ENCODE measurements around the gene CIZ1. TPM values are rescaled to one million over a fixed set of nuclear protein-coding genes. Genes with fewer than 3 reads are reported as not detected.
A peak's percentile ranks its signal among the peaks of the same experiment; 100 is the strongest.
"Not testable (repeated sequence)": the region's sequence is repeated elsewhere in the genome, so short reads cannot be mapped to it uniquely, and the experiment has no call there.

The CIZ1 gene, protein sequence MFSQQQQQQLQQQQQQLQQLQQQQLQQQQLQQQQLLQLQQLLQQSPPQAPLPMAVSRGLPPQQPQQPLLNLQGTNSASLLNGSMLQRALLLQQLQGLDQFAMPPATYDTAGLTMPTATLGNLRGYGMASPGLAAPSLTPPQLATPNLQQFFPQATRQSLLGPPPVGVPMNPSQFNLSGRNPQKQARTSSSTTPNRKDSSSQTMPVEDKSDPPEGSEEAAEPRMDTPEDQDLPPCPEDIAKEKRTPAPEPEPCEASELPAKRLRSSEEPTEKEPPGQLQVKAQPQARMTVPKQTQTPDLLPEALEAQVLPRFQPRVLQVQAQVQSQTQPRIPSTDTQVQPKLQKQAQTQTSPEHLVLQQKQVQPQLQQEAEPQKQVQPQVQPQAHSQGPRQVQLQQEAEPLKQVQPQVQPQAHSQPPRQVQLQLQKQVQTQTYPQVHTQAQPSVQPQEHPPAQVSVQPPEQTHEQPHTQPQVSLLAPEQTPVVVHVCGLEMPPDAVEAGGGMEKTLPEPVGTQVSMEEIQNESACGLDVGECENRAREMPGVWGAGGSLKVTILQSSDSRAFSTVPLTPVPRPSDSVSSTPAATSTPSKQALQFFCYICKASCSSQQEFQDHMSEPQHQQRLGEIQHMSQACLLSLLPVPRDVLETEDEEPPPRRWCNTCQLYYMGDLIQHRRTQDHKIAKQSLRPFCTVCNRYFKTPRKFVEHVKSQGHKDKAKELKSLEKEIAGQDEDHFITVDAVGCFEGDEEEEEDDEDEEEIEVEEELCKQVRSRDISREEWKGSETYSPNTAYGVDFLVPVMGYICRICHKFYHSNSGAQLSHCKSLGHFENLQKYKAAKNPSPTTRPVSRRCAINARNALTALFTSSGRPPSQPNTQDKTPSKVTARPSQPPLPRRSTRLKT
- total RNA-seq (100 to 1,000 TPM; 134 to 141 TPM), polyA plus RNA-seq (10 to 100 TPM in 2 of 3 donors, 1 to 10 TPM in 1; 7.4 to 39.2 (median 13.2) TPM), total RNA-seq (64.5 to 84.7 (median 69.6) reads per million in 6 experiments)

DNA sequence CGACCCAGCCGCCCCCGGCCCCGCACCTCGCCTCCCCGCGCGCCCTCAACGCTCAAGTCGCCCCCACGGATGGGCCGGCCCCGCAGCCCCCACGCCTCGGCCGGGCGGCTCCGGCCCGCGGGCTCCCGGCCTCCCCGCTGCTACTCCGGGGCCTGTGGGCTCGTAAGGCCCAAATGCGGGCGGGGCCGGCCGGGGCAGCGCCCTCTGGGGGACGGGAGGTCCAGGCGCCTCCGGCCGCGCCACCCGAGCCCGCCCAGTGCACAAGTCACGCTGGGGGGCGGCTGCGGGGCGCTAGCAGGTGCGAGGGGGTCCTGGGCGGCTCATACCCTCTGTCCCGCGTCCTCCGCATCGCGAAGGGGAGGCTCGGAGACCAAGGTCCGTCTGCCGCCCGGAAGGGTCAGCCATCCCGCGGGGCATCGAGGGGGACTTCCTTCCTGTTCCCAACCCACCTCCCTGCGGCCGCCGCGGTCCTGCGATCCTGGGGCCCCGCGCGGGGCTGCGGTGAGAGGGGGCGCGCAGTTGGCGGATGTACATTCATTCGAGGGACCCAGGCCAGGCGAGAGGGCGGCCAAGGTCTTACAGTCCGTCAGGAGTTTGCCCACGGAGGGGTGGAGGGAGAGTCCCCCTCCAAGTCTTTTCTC, at the start of gene CIZ1:
Gene CIZ1 (minus strand): TSS at position 167 of the 641 bp plus-strand sequence. CDS start 715 bp downstream, outside the sequence.
- POLR2A ChIA-PET = interaction anchor here (0.5 to 2.1 kb wide), 6 partner anchors 8 to 61 kb away, joined by 3 to 11 read pairs (median 4); partner anchors contain the start of gene BBLN
- DNase-seq (peak; percentile 44 to 81 (median 70)), ATAC-seq (peak; percentile 90 to 93)
- peak within 1 kb of the TSS; percentile 87 to 97 (median 94) for H3K4me3 Mint-ChIP-seq
- H3K27ac Mint-ChIP-seq = peak within 1 kb of the TSS; percentile 86 to 99 (median 92)
- H3K4me1 Mint-ChIP-seq = peaks cover 5 to 41% (median 25%) of the 10 kb centered on the region in 4 donors
- no peaks in the 10 kb centered on the region for H3K27me3 Mint-ChIP-seq
- H3K9me3 Mint-ChIP-seq = no peaks in the 10 kb centered on the region
- H3K36me3 Mint-ChIP-seq = peaks cover 0 to 30% (median 5%) of the 10 kb centered on the region in 3 donors

- POLR2A ChIA-PET = no interaction called here
- Mint-ChIP-seq H3K27ac (peak overlapping the region in 1 of 10 donors; percentile 66), H3K27me3 (peaks cover 0 to 5% (median 2%) of the 10 kb centered on the region in 5 donors), H3K36me3 (no peaks in the 10 kb centered on the region), H3K4me3 (no peak overlapping the region), H3K9me3 (no peaks in the 10 kb centered on the region), H3K4me1 (no peaks in the 10 kb centered on the region)
- no peak for ATAC-seq
- no peak for DNase-seq
Observed at GRCh38 chr9:128233817-128234406, 42.5 kb upstream of the CIZ1 start.

DNA sequence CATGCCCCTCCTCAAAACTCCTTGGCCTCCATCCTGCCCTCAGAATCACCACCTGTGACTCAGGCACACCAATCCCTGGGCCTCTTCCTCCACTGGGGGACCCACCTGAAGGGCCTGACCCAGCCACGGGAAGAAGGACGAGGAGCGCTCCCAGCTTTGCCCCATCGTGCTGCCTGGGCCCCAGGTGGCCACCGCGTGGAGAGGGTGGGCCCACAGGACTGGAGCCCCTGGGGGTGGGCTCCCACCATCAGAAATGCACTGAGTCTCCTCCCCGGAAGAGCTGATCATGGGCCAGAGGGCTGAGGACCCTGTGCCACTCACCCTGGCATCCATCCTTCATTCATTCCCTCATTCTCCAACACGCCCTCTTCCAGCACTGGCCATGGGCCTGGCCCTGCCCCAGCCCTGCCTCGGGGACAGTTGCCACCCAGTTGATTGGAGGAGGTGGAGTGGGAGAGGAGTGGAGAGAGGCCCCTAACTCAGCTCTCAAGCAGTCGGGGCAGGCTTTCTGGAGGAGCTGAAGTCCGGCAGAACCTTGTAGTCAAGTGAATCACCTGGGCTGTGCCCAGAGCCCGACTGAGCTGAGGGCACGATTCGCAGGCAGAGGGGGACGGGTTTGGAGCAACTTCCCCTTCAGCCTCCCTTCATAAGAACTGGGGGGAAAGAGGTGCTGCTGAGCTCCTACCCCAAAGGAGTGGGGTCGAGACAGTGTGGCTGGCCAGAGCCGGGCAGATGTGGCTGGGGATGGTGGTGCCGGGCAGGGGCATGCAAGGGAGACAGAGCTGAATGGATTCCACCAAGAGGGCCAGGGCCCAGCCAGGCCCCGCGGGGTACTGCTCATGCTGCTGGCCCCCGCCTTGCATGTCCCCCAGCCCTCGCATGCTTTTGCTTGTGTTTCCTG, 41.4 kb upstream of the CIZ1 start:
- H3K27me3 Mint-ChIP-seq = peaks cover 0 to 4% (median 0%) of the 10 kb centered on the region in 5 donors
- H3K4me3 Mint-ChIP-seq = no peak overlapping the region
- no peaks in the 10 kb centered on the region for H3K36me3 Mint-ChIP-seq
- POLR2A ChIA-PET = interaction anchor here (1.4 kb wide), 1 partner anchor 9 kb away, joined by 6 read pairs; no protein-coding TSS in a partner anchor
- no peaks in the 10 kb centered on the region for H3K4me1 Mint-ChIP-seq
- no peak for DNase-seq
- H3K27ac Mint-ChIP-seq = no peak overlapping the region
- no peak for ATAC-seq
- H3K9me3 Mint-ChIP-seq = no peaks in the 10 kb centered on the region

DNA sequence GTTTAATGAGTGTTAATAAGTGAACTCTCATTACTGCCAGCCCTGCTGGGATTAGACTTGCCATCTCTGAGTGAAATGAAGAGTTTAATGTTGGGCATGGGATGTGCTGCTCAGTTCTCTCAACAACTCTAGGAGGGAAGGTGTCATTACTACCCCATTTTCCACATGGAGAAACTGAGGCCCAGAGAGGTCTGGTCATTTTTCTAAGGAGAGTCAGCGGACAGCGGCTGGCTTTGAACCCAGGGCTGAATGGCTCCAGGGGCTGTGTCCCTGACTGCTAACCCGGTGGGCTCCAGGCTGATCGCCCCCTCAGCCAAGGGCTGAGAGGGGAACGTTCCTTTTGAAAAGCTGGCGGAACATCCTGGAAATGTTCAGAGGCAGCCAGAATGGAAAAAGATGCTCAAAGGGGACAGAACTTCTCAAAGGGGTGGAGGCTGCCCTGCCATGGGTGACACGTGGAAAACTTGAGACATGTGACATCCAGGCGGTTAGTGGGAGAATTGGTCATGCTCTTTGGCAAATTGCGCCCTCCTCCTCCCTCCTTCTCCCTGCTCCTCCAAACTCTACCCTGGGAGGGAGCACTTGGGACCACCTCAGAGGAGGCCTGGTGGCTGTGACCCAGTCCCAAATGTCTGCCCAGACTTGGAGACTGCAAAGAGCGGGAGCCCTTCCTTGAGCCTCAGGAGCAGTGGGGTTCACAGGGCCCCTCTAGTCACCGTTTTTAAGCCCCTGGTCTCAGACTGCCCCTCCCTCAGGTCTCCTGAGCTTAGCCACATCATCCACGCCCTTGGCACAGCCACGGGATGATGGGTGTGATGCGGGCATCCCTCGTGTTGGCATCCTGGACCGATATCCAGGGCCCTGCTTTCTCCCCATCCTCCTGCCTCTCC, 40.5 kb upstream of the CIZ1 start:
- H3K36me3 Mint-ChIP-seq = no peaks in the 10 kb centered on the region
- H3K27me3 Mint-ChIP-seq = peaks cover 0 to 4% (median 0%) of the 10 kb centered on the region in 5 donors
- no peak overlapping the region for H3K27ac Mint-ChIP-seq
- ATAC-seq = no peak
- no peaks in the 10 kb centered on the region for H3K9me3 Mint-ChIP-seq
- no peak for DNase-seq
- H3K4me1 Mint-ChIP-seq = no peaks in the 10 kb centered on the region
- POLR2A ChIA-PET = interaction anchor here (0.7 to 1.4 kb wide), 2 partner anchors 9 to 306 kb away, joined by 4 to 6 read pairs; no protein-coding TSS in a partner anchor
- no peak overlapping the region for H3K4me3 Mint-ChIP-seq

DNA sequence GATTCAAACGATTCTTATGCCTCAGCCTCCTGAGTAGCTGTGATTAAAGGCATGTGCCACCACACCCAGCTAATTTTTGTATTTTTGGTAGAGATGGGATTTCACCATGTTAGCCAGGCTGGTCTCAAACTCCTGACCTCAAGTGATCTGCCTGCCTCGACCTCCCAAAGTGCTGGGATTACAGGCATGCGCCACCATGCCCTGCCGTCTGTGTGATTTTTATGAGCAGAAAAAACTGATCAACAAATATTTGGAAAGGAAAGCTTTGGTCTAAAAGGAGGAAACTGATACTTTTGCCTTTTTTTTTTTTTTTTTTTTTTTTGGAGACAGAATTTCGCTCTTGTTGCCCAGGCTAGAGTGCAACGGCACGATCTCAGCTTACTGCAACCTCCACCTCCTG, 39.5 kb upstream of the CIZ1 start:
- H3K4me1 Mint-ChIP-seq, ATAC-seq, H3K36me3 Mint-ChIP-seq, H3K27me3 Mint-ChIP-seq, H3K4me3 Mint-ChIP-seq, H3K27ac Mint-ChIP-seq, H3K9me3 Mint-ChIP-seq, DNase-seq: not testable (repeated sequence)
- POLR2A ChIA-PET = interaction anchor here (0.7 kb wide), 1 partner anchor 307 kb away, joined by 4 read pairs; no protein-coding TSS in a partner anchor

DNA sequence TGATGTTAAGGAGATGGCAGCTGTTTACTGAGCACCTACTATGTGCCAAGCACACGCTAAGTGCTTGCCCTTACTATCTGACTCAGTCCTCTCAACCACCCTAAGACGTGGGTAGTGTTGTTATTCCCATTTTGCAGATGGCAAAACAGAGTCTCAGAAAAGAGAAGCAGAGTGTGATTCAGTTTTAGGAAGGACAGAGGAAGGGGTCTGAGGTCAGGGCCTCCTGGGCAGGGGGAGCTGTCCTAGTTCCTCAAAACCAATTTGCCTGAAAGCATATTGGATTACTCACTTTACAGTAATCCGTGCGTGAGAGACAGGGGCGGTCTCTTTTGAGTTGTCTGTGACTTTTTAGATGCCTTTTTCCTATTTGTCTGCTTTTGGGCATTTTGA, 35.0 kb upstream of the CIZ1 start:
- DNase-seq = no peak
- Mint-ChIP-seq H3K4me1 (no peaks in the 10 kb centered on the region), H3K9me3 (no peaks in the 10 kb centered on the region), H3K27me3 (peaks cover 0 to 3% (median 0%) of the 10 kb centered on the region in 5 donors), H3K4me3 (no peak overlapping the region), H3K36me3 (no peaks in the 10 kb centered on the region), H3K27ac (peak overlapping the region in 2 of 10 donors; percentile 34 to 76)
- ATAC-seq = no peak
- POLR2A ChIA-PET = no interaction called here

DNA sequence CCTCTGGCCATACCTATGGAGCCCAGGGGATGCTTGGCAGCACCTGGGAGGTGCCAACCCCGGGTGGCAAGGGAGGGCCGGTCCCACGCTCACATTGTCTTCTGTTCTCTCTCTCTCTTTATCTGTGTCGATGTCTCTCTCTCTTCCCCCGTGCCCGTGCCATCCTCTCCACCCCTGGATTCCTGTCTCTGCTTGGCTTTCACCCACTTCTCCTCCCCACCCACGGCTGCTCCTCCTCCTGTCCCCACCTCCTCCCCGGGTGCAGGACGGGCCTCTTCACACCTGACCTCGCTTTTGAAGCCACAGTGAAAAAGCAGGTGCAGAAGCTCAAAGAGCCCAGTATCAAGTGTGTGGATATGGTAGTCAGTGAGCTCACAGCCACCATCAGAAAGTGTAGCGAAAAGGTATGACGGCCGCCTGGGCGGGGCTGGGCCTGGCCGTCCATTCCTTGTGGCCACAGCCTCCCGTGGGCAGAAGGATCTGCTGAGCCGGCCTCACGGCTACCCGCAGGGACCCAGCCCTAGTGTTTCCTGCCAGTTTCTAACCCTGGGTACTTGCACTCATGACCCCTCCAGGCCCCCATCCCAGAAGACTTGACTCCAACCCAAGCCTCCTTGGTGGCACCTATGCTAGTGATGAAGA, 34.5 kb upstream of the CIZ1 start:
- POLR2A ChIA-PET = no interaction called here
- H3K4me1 Mint-ChIP-seq = no peaks in the 10 kb centered on the region
- DNase-seq (no peak), ATAC-seq (no peak)
- peak overlapping the region in 1 of 10 donors; percentile 76 for H3K27ac Mint-ChIP-seq
- no peak overlapping the region for H3K4me3 Mint-ChIP-seq
- no peaks in the 10 kb centered on the region for H3K9me3 Mint-ChIP-seq
- H3K27me3 Mint-ChIP-seq = peaks cover 0 to 3% (median 0%) of the 10 kb centered on the region in 5 donors
- no peaks in the 10 kb centered on the region for H3K36me3 Mint-ChIP-seq

GRCh38 chr9:128224877-128225276, 33.5 kb upstream of the CIZ1 start:
- peaks cover 0 to 3% (median 0%) of the 10 kb centered on the region in 5 donors for H3K27me3 Mint-ChIP-seq
- POLR2A ChIA-PET = no interaction called here
- no peaks in the 10 kb centered on the region for H3K9me3 Mint-ChIP-seq
- H3K27ac Mint-ChIP-seq = peak overlapping the region in 1 of 10 donors; percentile 32
- no peak overlapping the region for H3K4me3 Mint-ChIP-seq
- no peak for ATAC-seq
- no peak for DNase-seq
- H3K4me1 Mint-ChIP-seq = no peaks in the 10 kb centered on the region
- H3K36me3 Mint-ChIP-seq = no peaks in the 10 kb centered on the region

GRCh38 chr9:128222880-128223670, 31.7 kb upstream of the CIZ1 start:
- Mint-ChIP-seq H3K27me3 (peaks cover 0 to 3% (median 0%) of the 10 kb centered on the region in 5 donors), H3K9me3 (no peaks in the 10 kb centered on the region), H3K4me1 (peaks cover 10 to 11% (median 10%) of the 10 kb centered on the region in 4 donors), H3K27ac (no peak overlapping the region), H3K4me3 (no peak overlapping the region), H3K36me3 (no peaks in the 10 kb centered on the region)
- POLR2A ChIA-PET = no interaction called here
- DNase-seq (no peak), ATAC-seq (no peak)

GRCh38 chr9:128222026-128222425, 30.7 kb upstream of the CIZ1 start:
- Mint-ChIP-seq H3K36me3 (no peaks in the 10 kb centered on the region), H3K27me3 (peaks cover 0 to 3% (median 0%) of the 10 kb centered on the region in 5 donors), H3K4me1 (peaks cover 10 to 16% (median 14%) of the 10 kb centered on the region in 4 donors), H3K27ac (no peak overlapping the region), H3K9me3 (no peaks in the 10 kb centered on the region), H3K4me3 (no peak overlapping the region)
- no peak for DNase-seq
- POLR2A ChIA-PET = no interaction called here
- no peak for ATAC-seq
